Fibroblast of skin of left biceps (primary cell): ENCODE results near the gene COX14.

Experiments
- DNase-seq, 2 experiments: peaks; one replicate each; pipeline ENCODE4 v3.0.0-alpha.2; 2013; ENCODE audit warnings: low read depth in 2 of 2

COX14 gene

GRCh38 chr12:50084775-50085614 lies 27.0 kb upstream of the COX14 start, which contains the start of gene SMARCD1:
TSS of gene SMARCD1 (plus strand) at chr12:50085342. CDS start at chr12:50085370, 28 bp downstream.
- peak; percentile 83 to 85 for DNase-seq

DNA sequence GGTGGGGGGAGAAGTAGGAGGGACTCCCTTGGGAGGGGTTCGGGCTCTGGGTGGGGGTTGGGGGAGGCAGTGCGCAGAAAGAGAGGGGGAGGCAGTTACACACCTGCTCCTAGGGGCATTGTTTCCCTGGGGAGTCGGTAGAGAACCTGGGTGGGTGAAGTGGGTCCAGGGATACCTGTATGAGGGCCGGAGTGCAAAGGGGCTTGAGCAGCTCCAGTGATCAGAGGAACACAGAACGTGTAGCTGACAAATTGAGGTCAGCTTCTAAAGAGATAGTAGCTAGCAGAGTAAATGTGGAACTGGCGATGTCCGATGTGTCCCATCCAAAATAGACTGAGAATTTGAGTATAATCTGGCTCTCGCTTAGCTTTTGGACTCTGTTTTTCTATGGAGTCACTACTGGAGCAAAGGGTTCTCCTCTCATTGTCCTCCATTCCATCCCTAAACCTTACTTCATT lies 26.4 kb upstream of the COX14 start:
- no peak for DNase-seq

DNA sequence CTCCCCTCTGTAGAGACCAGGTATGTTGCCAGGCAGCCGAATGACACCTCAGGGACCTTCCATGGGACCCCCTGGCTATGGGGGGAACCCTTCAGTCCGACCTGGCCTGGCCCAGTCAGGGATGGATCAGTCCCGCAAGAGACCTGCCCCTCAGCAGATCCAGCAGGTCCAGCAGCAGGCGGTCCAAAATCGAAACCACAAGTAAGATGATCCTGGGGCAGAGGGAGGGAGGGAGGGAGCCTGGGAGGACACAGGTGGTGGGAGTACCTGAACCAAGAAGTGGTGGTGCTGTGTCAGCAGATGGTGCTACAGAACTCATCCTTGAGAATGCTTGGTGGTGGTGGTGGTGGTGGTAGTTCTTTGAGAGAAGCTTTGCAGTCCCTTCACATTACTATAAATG lies 25.9 kb upstream of the COX14 start:
- no peak for DNase-seq

DNA sequence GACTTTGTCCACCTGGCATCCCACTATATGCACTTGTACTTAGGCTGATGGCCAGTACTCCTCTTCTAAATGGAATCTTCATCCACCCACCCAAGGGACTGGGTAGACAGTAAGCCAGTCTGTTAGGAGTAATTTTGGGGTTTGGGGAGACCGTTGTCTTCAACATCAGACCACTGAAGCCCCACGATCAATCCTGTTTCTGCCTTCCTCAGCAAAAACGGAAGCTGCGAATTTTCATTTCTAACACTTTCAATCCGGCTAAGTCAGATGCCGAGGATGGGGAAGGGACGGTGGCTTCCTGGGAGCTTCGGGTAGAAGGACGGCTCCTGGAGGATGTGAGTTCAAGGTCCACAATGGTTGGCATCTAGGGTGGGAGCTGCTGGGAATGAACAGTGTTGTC lies 24.9 kb upstream of the COX14 start:
- DNase-seq, result no peak

GRCh38 chr12:50087995-50088394 lies 24.0 kb upstream of the COX14 start:
- no peak for DNase-seq

DNA sequence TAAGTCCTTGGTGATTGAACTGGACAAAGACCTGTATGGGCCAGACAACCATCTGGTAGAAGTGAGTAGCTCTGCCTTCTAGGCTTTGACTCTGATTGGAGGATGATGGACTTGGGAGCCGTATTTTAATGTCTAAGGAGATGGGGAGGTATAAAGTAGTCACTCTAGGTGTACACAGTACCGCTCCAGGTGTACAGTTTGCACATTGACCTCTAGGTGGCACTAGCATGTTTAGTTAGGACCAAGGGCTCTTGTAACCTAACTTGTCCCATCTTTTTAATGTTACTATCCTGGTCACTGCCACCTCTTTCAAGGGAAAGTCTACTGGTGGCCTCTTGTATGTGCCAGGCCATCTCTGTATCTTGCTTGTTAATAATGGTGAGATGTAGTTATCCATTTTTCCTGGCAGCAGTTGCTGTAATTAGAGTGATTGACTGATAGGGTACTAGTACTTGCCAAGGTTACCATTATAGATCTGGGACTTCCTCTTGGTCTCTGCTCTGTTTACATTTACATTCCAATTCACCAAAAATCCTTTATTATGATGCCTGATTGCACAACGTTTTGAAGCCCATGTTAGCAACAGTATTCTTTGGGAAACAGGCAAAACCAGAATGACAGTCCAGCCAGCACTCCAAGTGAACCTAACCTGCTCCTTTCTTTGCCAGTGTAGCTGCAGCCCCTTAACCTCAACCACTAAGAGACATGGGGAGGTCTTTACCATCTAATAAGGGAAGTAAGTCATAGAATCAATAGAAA lies 23.3 kb upstream of the COX14 start:
- no peak for DNase-seq

- DNase-seq, result no peak
These were observed 22.3 kb upstream of the COX14 start for GRCh38 chr12:50089730-50090129.

DNA sequence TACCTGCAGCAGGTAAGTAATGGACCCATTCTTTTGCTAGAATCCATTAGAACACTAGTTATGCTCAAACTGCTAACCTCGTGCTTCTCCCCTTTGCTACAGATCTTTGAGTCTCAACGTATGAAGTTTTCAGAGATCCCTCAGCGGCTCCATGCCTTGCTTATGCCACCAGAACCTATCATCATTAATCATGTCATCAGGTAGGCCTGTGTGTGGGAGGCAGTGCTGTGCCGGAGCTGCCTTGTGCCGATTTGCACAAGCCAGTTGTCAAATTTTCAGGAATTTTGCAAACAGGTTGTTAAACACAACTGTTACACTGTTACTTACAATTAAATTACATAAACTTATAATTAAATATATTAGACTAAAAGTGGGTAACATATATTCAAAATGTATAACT lies 21.6 kb upstream of the COX14 start:
- DNase-seq, result no peak

- DNase-seq, result no peak
These were observed 14.1 kb upstream of the COX14 start for GRCh38 chr12:50097952-50098351.

GRCh38 chr12:50099302-50100008 lies 12.6 kb upstream of the COX14 start:
- DNase-seq, result no peak

DNA sequence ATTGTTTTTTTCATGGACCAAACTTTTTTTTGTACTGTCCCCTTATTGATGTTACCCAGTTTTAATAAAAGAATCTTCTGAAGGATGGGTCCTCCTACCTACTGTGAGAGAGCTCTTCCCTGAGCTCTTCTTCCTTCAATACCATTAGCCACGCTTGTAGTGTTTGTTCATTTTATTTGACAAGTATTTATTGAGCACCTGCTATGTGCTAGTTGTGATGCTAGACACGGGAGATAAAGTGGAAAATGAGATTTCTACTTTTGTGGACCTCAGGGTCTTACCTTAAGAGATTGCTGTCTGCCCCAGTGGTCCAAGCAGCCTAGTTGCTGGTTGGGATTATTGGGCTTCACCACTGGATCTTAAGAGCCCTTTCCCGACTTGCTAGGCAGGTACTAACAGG lies 11.5 kb upstream of the COX14 start:
- no peak for DNase-seq

DNA sequence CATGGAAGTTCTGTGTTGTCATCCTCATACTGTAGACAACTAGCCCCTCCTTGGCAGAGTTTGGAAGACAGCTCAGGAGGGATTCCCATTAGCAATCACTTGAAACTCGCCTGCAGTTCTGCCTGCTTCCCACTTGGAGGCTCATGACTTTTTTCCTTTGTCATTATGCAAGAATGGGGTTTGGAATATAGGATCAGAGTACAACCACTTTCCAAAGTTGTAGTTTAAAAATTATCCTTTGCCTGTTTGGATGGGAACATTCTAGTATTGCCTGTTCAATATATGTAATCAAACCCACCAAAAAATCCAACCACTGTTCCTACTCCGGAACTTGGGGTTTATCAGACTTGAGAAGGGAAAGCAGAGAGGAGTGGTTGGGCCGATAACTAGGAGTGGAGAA lies 10.4 kb upstream of the COX14 start:
- DNase-seq, result no peak

- DNase-seq, result no peak
These were observed 9.9 kb upstream of the COX14 start for GRCh38 chr12:50102131-50102531.

DNA sequence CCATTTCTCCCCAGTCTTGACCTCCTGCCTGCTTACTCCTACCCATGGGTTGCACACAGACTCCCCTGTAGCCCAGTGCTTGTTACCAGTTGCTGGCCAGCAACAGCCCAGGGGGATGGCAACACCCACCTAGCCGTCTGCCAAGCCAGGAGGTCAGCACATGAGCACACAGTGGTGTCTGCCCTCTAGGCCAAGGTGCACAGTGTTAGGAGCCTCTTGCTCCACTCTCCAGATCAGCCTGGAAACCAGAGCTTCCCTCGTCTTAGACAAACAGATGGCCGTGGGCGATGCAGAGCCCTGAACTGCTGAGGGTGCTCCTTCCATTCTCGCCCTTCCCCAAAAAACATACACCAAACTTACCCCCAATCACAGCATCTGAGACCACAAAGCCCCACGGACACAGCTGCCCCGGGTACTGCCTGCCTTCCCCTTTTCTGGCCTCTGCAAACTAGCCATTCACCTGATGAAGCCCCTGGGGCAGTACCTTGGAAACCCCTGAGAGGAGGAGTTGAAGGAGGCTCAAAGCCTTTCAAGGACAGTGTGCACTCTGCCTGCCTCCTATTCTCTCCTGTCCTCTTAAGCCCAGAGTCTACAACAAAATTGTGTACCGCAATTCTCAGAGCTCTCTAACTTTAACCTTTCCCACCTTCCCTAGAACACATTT lies 9.3 kb upstream of the COX14 start:
- DNase-seq, result no peak

GRCh38 chr12:50103351-50103750 lies 8.7 kb upstream of the COX14 start:
- no peak for DNase-seq

DNA sequence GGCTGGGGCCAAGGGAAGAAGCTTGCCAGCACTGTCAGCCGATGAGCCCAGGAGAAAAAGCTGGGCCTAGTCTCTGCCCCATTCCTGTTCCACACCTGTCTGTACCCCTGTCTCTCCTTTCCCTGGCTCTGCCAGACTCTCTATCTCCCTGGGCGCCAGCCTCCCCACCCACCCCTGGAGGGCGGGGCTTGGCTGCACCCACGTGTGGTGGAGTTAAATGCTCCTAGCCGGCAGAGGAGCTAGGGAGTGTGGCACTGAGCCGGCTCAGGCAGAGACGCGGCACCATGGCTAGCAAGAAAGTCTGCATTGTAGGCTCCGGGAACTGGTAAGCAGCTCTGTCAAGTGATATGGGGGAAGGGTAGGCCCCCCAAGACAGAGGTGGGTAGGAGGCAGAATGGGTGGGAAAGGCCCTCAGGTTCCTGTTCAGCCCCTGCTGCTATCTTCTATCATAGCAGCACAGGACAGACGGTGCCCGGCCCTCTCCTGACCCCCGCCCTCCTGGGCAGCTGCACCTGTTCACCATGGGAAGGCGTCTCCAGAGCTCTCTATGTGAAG lies 8.2 kb upstream of the COX14 start, which contains the start of gene GPD1:
GPD1 (plus strand) TSS at position 242 of the 555 bp plus-strand sequence; CDS start at position 285, 43 bp downstream.
- DNase-seq, result no peak

DNA sequence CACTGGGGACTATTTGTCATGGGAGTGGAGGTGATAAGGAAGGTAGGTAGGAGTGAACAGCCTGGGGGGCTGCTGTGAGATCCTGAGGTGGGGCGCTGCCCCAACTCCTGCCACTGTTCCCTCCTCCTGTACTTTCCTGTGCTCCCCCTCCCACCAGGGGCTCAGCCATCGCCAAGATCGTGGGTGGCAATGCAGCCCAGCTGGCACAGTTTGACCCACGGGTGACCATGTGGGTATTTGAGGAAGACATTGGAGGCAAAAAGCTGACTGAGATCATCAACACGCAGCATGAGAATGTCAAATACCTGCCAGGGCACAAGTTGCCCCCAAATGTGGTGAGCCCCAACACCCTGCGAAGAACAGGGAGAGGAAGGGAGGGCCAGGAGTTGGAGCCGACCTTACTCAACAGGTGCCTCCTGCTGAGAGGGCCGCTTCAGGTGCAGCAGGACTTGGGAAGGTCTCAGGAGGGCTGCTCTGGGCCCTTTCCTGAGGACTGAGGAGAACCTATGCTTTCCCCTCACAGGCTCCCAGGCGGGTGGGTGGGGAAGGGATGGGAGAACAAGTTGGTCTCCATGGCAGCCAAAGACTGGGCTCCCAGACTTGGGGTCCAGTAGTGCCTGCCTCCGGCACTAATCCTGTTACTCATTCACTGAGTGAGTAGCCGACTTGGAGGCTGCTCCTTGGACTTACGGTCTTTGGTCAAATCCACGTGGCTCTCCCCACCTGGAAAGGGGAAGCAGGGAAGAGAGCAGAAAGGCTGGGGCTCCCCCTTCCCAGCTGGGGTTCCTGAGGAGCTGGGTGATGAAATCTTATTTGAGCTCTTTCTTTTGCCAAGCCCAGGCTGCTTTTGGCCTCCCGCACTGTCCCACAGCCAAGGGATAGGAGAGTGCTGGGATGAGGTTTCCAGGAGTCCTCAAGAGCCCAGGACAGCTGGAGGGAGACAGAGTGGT lies 7.3 kb upstream of the COX14 start:
- DNase-seq, result no peak

DNA sequence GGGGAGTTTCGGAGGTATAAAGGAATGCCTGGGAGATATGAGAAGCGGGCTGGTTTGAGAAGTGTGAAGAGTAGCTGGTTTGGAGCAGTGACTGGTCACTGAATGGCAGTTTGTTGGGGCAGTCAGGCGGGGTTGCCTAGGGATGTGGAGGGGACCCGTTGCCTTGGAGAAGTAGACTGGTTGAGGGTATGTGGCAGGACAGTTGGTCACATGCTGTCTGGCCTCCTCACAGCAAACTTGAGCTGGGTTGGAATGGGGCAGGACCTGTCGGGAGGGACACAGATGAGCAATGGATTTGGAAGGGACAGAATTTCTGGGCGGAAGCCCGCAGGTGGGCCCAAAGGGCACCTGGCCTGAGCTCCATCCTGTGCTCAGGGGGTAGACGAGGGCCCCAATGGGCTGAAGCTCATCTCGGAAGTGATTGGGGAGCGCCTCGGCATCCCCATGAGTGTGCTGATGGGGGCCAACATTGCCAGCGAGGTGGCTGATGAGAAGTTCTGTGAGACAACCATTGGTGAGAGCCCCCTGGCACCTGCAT lies 6.1 kb upstream of the COX14 start:
- DNase-seq, result no peak

DNA sequence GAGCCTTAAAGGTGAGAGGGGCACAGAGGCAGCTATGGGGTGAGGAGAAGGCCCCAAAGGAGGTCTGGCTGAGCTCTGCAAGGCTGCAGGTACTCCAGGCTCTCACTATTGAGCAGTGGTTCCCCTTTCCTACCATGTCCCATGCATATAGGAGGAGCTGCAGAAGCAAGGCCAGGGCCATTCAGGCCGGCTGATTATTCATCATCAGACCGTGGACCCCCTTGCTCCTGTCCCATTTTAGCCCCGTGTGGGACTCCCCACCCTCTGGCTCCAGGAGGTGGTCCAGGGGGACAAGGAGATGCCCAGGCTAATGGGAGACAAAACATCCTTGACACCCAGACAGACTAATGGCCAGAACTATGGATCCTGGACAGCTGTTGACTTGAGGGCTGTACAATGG lies 5.1 kb upstream of the COX14 start:
- DNase-seq, result no peak
